GM12878 (cell line): ENCODE measurements around the gene CCNY. TPM values are rescaled to one million over a fixed set of nuclear protein-coding genes. Genes with fewer than 3 reads are reported as not detected.

ENCODE experiments used
- ATAC-seq: fragments of 200-7000 bp; cut with Tn5 transposase; 3 replicates; pipeline ENCODE4 v1.9.1; 2020; ENCODE audit warnings: mild to moderate bottlenecking, moderate library complexity
- BruUV-seq: library from RNA; stranded (reverse); fragments of 400-500 nt; replicated peaks from 2 replicates; lab custom pipeline; 2021; lab: Mats Ljungman, UMichigan
- CTCF ChIA-PET: fragments of 300-600 bp; sonication (Branson Sonifier 250); formaldehyde crosslinking; extraction: SDS; loops from one replicate; lab custom pipeline; 2021; ENCODE audit warnings: inconsistent platforms; lab: Yijun Ruan, JAX
- POLR2A ChIA-PET: fragments of 350-600 bp; formaldehyde crosslinking; extraction: SDS; loops from one replicate; lab custom pipeline; 2021; ENCODE audit warnings: inconsistent platforms; lab: Charles Lee
- RAD21 ChIA-PET: fragments of 300-600 bp; sonication (Branson Sonifier 250); formaldehyde crosslinking; loops from one replicate; lab custom pipeline; 2023; ENCODE audit warnings: antibody characterized with exemption; ENCODE audit not compliant: unreplicated experiment; lab: Charles Lee
- SMC1A ChIA-PET: fragments of 300-600 bp; sonication (Branson Sonifier 250); formaldehyde crosslinking; loops from one replicate; lab custom pipeline; 2023; ENCODE audit not compliant: unreplicated experiment, uncharacterized antibody; lab: Charles Lee
- DNase-seq: peaks from one replicate; pipeline ENCODE4 v3.0.0-alpha.2; 2011; ENCODE audit warnings: low read depth, low spot score
- FAIRE-seq: peaks from 3 replicates; lab custom pipeline; 2011; peaks lifted over from hg19 to GRCh38; lab: Jason Lieb, UNC
- H2AFZ ChIP-seq: 2 replicates; pipeline ENCODE4 v1.6.0; 2011; ENCODE audit warnings: low read depth, low read length, control low read depth; ENCODE audit not compliant: control insufficient read depth
- H3K27ac ChIP-seq: 2 replicates; pipeline ENCODE4 v1.5.1; 2011; ENCODE audit warnings: control low read depth; ENCODE audit not compliant: control insufficient read depth, insufficient read depth
- H3K27me3 ChIP-seq, 2 experiments: replicated peaks in 1 of 2; 2 replicates each; pipeline versions ENCODE4 v1.6.0 to v1.6.1; 2011; ENCODE audit warnings: low read length in 1 of 2; ENCODE audit not compliant: control insufficient read depth in 2 of 2, insufficient read depth in 2 of 2
- H3K36me3 ChIP-seq, 2 experiments: 2 replicates each; pipeline ENCODE4 v1.5.1; 2011; ENCODE audit warnings: low read length in 1 of 2; ENCODE audit not compliant: control insufficient read depth in 2 of 2, insufficient read depth in 2 of 2
- H3K4me1 ChIP-seq: 2 replicates; pipeline ENCODE4 v1.6.1; 2011; ENCODE audit warnings: mild to moderate bottlenecking, low read length, moderate library complexity, mixed read lengths; ENCODE audit not compliant: control insufficient read depth, insufficient read depth
- H3K4me2 ChIP-seq: 2 replicates; pipeline ENCODE4 v1.6.0; 2011; ENCODE audit warnings: control low read depth; ENCODE audit not compliant: control insufficient read depth, insufficient read depth
- H3K4me3 ChIP-seq: fragments of 200-600 bp; sonication (generic); 2 replicates; pipeline ENCODE4 v1.5.1; 2016
- H3K79me2 ChIP-seq: 2 replicates; pipeline ENCODE4 v1.6.0; 2011; ENCODE audit warnings: low read length; ENCODE audit not compliant: control insufficient read depth, insufficient read depth
- H3K9ac ChIP-seq: 2 replicates; pipeline ENCODE4 v1.8.0; 2011; ENCODE audit warnings: low read length, control low read depth, mixed read lengths; ENCODE audit not compliant: control insufficient read depth, insufficient read depth
- H3K9me3 ChIP-seq: replicated peaks from 3 replicates; pipeline ENCODE4 v1.5.1; 2011; ENCODE audit warnings: mild to moderate bottlenecking, low read length; ENCODE audit not compliant: control insufficient read depth, insufficient read depth
- H4K20me1 ChIP-seq: 2 replicates; pipeline ENCODE4 v1.6.0; 2011; ENCODE audit not compliant: control insufficient read depth, insufficient read depth
- ATF7 ChIP-seq: fragments of 450-650 bp; IDR thresholded peaks from 2 replicates; pipeline ENCODE4 v1.6.1; 2016; ENCODE audit warnings: low read depth, mild to moderate bottlenecking
- BCL11A ChIP-seq: IDR thresholded peaks from 2 replicates; pipeline ENCODE4 v1.6.1; 2011; ENCODE audit warnings: low read depth, low read length
- BHLHE40 ChIP-seq, 2 experiments: fragments of 450-650 bp in 1 of 2; IDR thresholded peaks; 2 replicates each; pipeline ENCODE4 v1.6.1; 2011 to 2017; ENCODE audit warnings: low read depth in 2 of 2, borderline replicate concordance in 1 of 2, improper control_type of control experiment in 1 of 2, low read length in 1 of 2, mild to moderate bottlenecking in 1 of 2
- CBX5 ChIP-seq: sonication (generic); IDR thresholded peaks from 2 replicates; pipeline ENCODE4 v1.6.1; 2016; ENCODE audit warnings: low read depth, moderate library complexity, mild to moderate bottlenecking, inconsistent platforms
- CHD4 ChIP-seq: fragments of 200-600 bp; sonication (generic); IDR thresholded peaks from 2 replicates; pipeline ENCODE4 v1.6.1; 2016; ENCODE audit warnings: mild to moderate bottlenecking
- HDAC2 ChIP-seq: fragments of 200-600 bp; sonication (generic); IDR thresholded peaks from 2 replicates; pipeline ENCODE4 v1.6.1; 2017
- HDAC6 ChIP-seq: fragments of 200-600 bp; sonication (generic); IDR thresholded peaks from one replicate; pipeline ENCODE4 v1.8.0; 2017; ENCODE audit warnings: antibody characterized with exemption; ENCODE audit not compliant: unreplicated experiment
- IKZF2 ChIP-seq, 2 experiments: fragments of 450-650 bp; IDR thresholded peaks; 2 replicates each; pipeline ENCODE4 v1.6.1; 2017; ENCODE audit warnings: mild to moderate bottlenecking in 2 of 2, moderate library complexity in 2 of 2
- PML ChIP-seq: IDR thresholded peaks from 2 replicates; pipeline ENCODE4 v1.6.1; 2012; ENCODE audit warnings: low read length, inconsistent platforms
- RBBP5 ChIP-seq: fragments of 200-600 bp; sonication (generic); conservative IDR thresholded peaks from 2 replicates; pipeline ENCODE4 v1.6.1; 2016
- RUNX3 ChIP-seq: IDR thresholded peaks from 2 replicates; pipeline ENCODE4 v1.6.1; 2012; ENCODE audit warnings: low read length, inconsistent platforms
- SMARCA5 ChIP-seq: fragments of 450-650 bp; IDR thresholded peaks from 2 replicates; pipeline ENCODE4 v1.6.1; 2017; ENCODE audit warnings: mild to moderate bottlenecking
- SUZ12 ChIP-seq: fragments of 200-600 bp; sonication (generic); IDR thresholded peaks from one replicate; pipeline ENCODE4 v1.6.1; 2018; ENCODE audit warnings: antibody characterized with exemption, mild to moderate bottlenecking; ENCODE audit not compliant: unreplicated experiment
- WGBS: methylation state at CpG from one replicate; pipeline ENCODE4 v1.1.6; 2016; ENCODE audit warnings: low lambda C conversion rate; ENCODE audit not compliant: insufficient replicate concordance, insufficient coverage; ENCODE audit errors: missing lambda C conversion rate; 5-methylcytosine and 5-hydroxymethylcytosine counted together
- in situ Hi-C: fragments of 300-500 bp; cut with MboI; formaldehyde crosslinking; loops from 9 replicates; pipeline ENCODE4 v1.14.3; 2018; ENCODE audit warnings: mixed read lengths
- intact Hi-C: fragments of 100-400 bp; cut with micrococcal nuclease; formaldehyde crosslinking; loops from one replicate; pipeline ENCODE4 v1.14.2; 2022; ENCODE audit not compliant: unreplicated experiment
- polyA plus RNA-seq, 11 experiments: library from polyadenylated mRNA; depleted of rRNA in 4 of 11; unstranded in 6 of 11; stranded (reverse) in 5 of 11; fragments of >200 nt; fragmentation: Nextera tagmentation in 4 of 11; fragmentation: Illumina TruSeq in 1 of 11; extraction: Ambion mirVana in 4 of 11; extraction: Trizol in 1 of 11; gene quantifications; 1 replicate in 1 of 11; 2 replicates in 10 of 11; pipeline versions ENCODE4 v1.2.1 to v1.2.3, GENCODE V29; 2011 to 2016; ENCODE audit warnings: inconsistent platforms in 2 of 11, missing spikeins in 2 of 11, low read depth in 1 of 11
- total RNA-seq, 4 experiments: library from RNA; depleted of rRNA in 3 of 4; stranded (reverse); fragments of >200 nt in 3 of 4; fragmentation: Illumina TruSeq in 1 of 4; extraction: Trizol in 1 of 4; gene quantifications; 2 replicates each; pipeline versions ENCODE4 v1.2.1 to v1.2.3, GENCODE V29; 2013 to 2021
- TF ChIP-seq, protein P1 (sequence below): fragments of 450-650 bp; IDR thresholded peaks from 2 replicates; pipeline ENCODE4 v1.6.1; 2017; ENCODE audit warnings: mild to moderate bottlenecking
- TF ChIP-seq, protein P2 (sequence below): IDR thresholded peaks from 2 replicates; pipeline ENCODE4 v1.6.1; 2012; ENCODE audit warnings: improper control_type of control experiment, low read depth, low read length; ENCODE audit not compliant: insufficient replicate concordance
- TF ChIP-seq, protein P3 (sequence below): fragments of 450-650 bp; IDR thresholded peaks from 2 replicates; pipeline ENCODE4 v1.6.1; 2017; ENCODE audit warnings: borderline replicate concordance

The CCNY gene
- total and polyA plus RNA-seq, 10 of the 15 experiments (the other 5 are each of a cell fraction or from before 2014, with no cell fraction given), result 3.6 to 50.0 (median 26.1) TPM

DNA sequence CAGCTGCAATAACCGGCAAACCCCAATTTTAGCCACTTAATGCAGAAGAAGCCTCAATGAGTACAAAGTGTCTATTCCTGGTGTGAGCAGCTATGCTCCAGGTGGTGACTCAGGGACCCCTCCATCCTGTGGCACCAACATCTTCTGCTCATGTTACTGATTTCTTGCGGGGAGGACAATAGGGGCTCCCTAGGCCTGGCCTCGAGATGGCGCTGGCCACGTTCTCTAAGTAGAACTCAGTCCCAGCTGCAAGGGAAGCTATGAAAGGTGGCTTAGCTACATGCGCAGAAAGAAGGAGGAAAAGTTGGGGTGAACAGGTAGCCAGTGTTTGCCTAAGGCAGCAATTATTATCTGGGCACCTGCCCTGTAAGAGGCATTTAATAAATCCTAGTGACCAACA is 275.4 kb downstream of the CCNY start:
- whole genome bisulfite sequencing, result 38% methylated on average over 6 of the region's 6 CpGs
- H4K20me1 ChIP-seq, result no peaks in the 10 kb centered on the region
- in situ Hi-C loops (no loop called here), intact Hi-C loops (no loop called here)
- no peak overlapping the region for H3K9ac ChIP-seq
- no peak overlapping the region for H3K4me2 ChIP-seq
- no TSS peak for BruUV-seq
- no peak overlapping the region for H3K27ac ChIP-seq
- RAD21 ChIA-PET, result no interaction called here
- H3K4me3 ChIP-seq, result no peak overlapping the region
- SMC1A ChIA-PET, result no interaction called here
- CTCF ChIA-PET, result interaction anchor here (1.0 to 1.5 kb wide), 3 partner anchors 21 to 25 kb away, joined by 3 read pairs; no protein-coding TSS in a partner anchor
- H3K4me1 ChIP-seq, result no peaks in the 10 kb centered on the region
- ATAC-seq, result no peak
- POLR2A ChIA-PET, result no interaction called here
- peaks cover 0 to 1% of the 10 kb centered on the region in 2 experiments; a peak in 2 of 4 replicates for H3K27me3 ChIP-seq
- H3K79me2 ChIP-seq, result no peaks in the 10 kb centered on the region
- H2AFZ ChIP-seq, result no peak overlapping the region
- no peak for DNase-seq
- no peaks in the 10 kb centered on the region; the same call in 2 of the 3 replicates for H3K9me3 ChIP-seq
- no peak for TF ChIP-seq RUNX3
- TF ChIP-seq IKZF2 (IDR thresholded peaks at IDR 0.05), result no peak
- no peak for TF ChIP-seq ATF7
- no peak for TF ChIP-seq CBX5
- TF ChIP-seq, protein P1, sequence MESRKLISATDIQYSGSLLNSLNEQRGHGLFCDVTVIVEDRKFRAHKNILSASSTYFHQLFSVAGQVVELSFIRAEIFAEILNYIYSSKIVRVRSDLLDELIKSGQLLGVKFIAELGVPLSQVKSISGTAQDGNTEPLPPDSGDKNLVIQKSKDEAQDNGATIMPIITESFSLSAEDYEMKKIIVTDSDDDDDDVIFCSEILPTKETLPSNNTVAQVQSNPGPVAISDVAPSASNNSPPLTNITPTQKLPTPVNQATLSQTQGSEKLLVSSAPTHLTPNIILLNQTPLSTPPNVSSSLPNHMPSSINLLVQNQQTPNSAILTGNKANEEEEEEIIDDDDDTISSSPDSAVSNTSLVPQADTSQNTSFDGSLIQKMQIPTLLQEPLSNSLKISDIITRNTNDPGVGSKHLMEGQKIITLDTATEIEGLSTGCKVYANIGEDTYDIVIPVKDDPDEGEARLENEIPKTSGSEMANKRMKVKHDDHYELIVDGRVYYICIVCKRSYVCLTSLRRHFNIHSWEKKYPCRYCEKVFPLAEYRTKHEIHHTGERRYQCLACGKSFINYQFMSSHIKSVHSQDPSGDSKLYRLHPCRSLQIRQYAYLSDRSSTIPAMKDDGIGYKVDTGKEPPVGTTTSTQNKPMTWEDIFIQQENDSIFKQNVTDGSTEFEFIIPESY, result no peak
- no peak for TF ChIP-seq BHLHE40 (IDR thresholded peaks at IDR 0.05; ENCODE audit: borderline replicate concordance in 1 of 2, low read depth in 2 of 2, low read length in 1 of 2)
- no peak for TF ChIP-seq PML
- TF ChIP-seq SMARCA5, result no peak
- TF ChIP-seq, protein P2, sequence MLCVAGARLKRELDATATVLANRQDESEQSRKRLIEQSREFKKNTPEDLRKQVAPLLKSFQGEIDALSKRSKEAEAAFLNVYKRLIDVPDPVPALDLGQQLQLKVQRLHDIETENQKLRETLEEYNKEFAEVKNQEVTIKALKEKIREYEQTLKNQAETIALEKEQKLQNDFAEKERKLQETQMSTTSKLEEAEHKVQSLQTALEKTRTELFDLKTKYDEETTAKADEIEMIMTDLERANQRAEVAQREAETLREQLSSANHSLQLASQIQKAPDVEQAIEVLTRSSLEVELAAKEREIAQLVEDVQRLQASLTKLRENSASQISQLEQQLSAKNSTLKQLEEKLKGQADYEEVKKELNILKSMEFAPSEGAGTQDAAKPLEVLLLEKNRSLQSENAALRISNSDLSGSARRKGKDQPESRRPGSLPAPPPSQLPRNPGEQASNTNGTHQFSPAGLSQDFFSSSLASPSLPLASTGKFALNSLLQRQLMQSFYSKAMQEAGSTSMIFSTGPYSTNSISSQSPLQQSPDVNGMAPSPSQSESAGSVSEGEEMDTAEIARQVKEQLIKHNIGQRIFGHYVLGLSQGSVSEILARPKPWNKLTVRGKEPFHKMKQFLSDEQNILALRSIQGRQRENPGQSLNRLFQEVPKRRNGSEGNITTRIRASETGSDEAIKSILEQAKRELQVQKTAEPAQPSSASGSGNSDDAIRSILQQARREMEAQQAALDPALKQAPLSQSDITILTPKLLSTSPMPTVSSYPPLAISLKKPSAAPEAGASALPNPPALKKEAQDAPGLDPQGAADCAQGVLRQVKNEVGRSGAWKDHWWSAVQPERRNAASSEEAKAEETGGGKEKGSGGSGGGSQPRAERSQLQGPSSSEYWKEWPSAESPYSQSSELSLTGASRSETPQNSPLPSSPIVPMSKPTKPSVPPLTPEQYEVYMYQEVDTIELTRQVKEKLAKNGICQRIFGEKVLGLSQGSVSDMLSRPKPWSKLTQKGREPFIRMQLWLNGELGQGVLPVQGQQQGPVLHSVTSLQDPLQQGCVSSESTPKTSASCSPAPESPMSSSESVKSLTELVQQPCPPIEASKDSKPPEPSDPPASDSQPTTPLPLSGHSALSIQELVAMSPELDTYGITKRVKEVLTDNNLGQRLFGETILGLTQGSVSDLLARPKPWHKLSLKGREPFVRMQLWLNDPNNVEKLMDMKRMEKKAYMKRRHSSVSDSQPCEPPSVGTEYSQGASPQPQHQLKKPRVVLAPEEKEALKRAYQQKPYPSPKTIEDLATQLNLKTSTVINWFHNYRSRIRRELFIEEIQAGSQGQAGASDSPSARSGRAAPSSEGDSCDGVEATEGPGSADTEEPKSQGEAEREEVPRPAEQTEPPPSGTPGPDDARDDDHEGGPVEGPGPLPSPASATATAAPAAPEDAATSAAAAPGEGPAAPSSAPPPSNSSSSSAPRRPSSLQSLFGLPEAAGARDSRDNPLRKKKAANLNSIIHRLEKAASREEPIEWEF, result no peak
- TF ChIP-seq SUZ12, result no peak
- no peak for TF ChIP-seq RBBP5
- TF ChIP-seq CHD4, result no peak
- TF ChIP-seq BCL11A, result no peak
- TF ChIP-seq, protein P3, sequence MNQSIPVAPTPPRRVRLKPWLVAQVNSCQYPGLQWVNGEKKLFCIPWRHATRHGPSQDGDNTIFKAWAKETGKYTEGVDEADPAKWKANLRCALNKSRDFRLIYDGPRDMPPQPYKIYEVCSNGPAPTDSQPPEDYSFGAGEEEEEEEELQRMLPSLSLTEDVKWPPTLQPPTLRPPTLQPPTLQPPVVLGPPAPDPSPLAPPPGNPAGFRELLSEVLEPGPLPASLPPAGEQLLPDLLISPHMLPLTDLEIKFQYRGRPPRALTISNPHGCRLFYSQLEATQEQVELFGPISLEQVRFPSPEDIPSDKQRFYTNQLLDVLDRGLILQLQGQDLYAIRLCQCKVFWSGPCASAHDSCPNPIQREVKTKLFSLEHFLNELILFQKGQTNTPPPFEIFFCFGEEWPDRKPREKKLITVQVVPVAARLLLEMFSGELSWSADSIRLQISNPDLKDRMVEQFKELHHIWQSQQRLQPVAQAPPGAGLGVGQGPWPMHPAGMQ, result no peak
- no peak for TF ChIP-seq HDAC2
- TF ChIP-seq HDAC6, result no peak
- no peaks in the 10 kb centered on the region for H3K36me3 ChIP-seq
- no peak for FAIRE-seq
